WTC11 (cell line): ENCODE measurements around the gene TOR3A. TPM values are rescaled to one million over a fixed set of nuclear protein-coding genes. Genes with fewer than 3 reads are reported as not detected.

Experiments used
- ATAC-seq: fragments of 200-7000 bp; cut with Tn5 transposase; 2 replicates; pipeline ENCODE4 v1.10.0; 2021; ENCODE audit warnings: mild to moderate bottlenecking, moderate library complexity
- CTCF ChIA-PET: fragments of 300-600 bp; sonication (Branson Sonifier 250); formaldehyde crosslinking; loops from one replicate; lab custom pipeline; 2021; ENCODE audit warnings: antibody characterized with exemption; lab: Charles Lee
- POLR2A ChIA-PET: fragments of 350-600 bp; sonication (Branson Sonifier 250); formaldehyde crosslinking; loops from one replicate; lab custom pipeline; 2021; ENCODE audit warnings: antibody characterized with exemption; lab: Charles Lee
- DNase-seq: peaks from one replicate; pipeline ENCODE4 v3.0.0; 2021; ENCODE audit warnings: low spot score
- H3K27ac Mint-ChIP-seq: 2 replicates; pipeline ENCODE4 v1.8.0; 2021; ENCODE audit warnings: mixed read lengths
- H3K27me3 Mint-ChIP-seq: 2 replicates; pipeline ENCODE4 v1.8.0; 2021; ENCODE audit warnings: low read depth, mild to moderate bottlenecking, moderate library complexity, mixed read lengths
- H3K36me3 Mint-ChIP-seq: 2 replicates; pipeline ENCODE4 v1.8.0; 2021; ENCODE audit warnings: mixed read lengths
- H3K4me1 Mint-ChIP-seq: 2 replicates; pipeline ENCODE4 v1.8.0; 2022; ENCODE audit warnings: mixed read lengths
- H3K4me3 Mint-ChIP-seq: 2 replicates; pipeline ENCODE4 v1.8.0; 2021; ENCODE audit warnings: mild to moderate bottlenecking, moderate library complexity, mixed read lengths
- H3K9me3 Mint-ChIP-seq: 2 replicates; pipeline ENCODE4 v1.8.0; 2021; ENCODE audit warnings: mixed read lengths
- HMGA2 ChIP-seq: fragments of 250-450 bp; sonication (Bioruptor Pico); IDR thresholded peaks from 2 replicates; pipeline ENCODE4 v1.4.0; 2021; ENCODE audit warnings: mild to moderate bottlenecking, moderate library complexity
- IRF2 ChIP-seq: sonication (generic); formaldehyde crosslinking; IDR thresholded peaks from 2 replicates; pipeline ENCODE4 v1.8.0; 2022; ENCODE audit warnings: low read depth, missing genetic modification reagents, borderline replicate concordance
- NFATC4 ChIP-seq: fragments of 250-450 bp; sonication (Bioruptor Pico); IDR thresholded peaks from 2 replicates; pipeline ENCODE4 v1.9.0; 2021; ENCODE audit warnings: mild to moderate bottlenecking
- SOX15 ChIP-seq: fragments of 250-450 bp; sonication (Bioruptor Pico); IDR thresholded peaks from 2 replicates; pipeline ENCODE4 v1.9.0; 2021; ENCODE audit warnings: mild to moderate bottlenecking
- ZNF219 ChIP-seq: sonication (generic); formaldehyde crosslinking; IDR thresholded peaks from 2 replicates; pipeline ENCODE4 v1.8.0; 2023; ENCODE audit warnings: missing genetic modification reagents, mild to moderate bottlenecking, borderline replicate concordance
- ZNF232 ChIP-seq: sonication (generic); formaldehyde crosslinking; IDR thresholded peaks from 2 replicates; pipeline ENCODE4 v1.8.0; 2022; ENCODE audit warnings: mild to moderate bottlenecking, missing genetic modification reagents
- ZNF263 ChIP-seq: sonication (generic); formaldehyde crosslinking; IDR thresholded peaks from 2 replicates; pipeline ENCODE4 v1.8.1; 2022; ENCODE audit warnings: low read depth, mild to moderate bottlenecking, moderate library complexity, missing genetic modification reagents
- ZNF317 ChIP-seq: sonication (generic); formaldehyde crosslinking; IDR thresholded peaks from 2 replicates; pipeline ENCODE4 v1.8.1; 2023; ENCODE audit warnings: low read depth, mild to moderate bottlenecking, moderate library complexity, missing genetic modification reagents, borderline replicate concordance
- ZNF396 ChIP-seq: fragments of 250-450 bp; sonication (Bioruptor Pico); IDR thresholded peaks from 2 replicates; pipeline ENCODE4 v1.8.0; 2021; ENCODE audit warnings: mild to moderate bottlenecking, moderate library complexity, borderline replicate concordance
- ZNF671 ChIP-seq: fragments of 250-450 bp; sonication (Bioruptor Pico); IDR thresholded peaks from 2 replicates; pipeline ENCODE4 v1.8.0; 2021; ENCODE audit warnings: mild to moderate bottlenecking
- total RNA-seq: library from RNA; stranded (reverse); gene quantifications from 3 replicates; pipeline ENCODE4 v1.2.3, GENCODE V29; 2021
- TF ChIP-seq, protein P1 (sequence below): sonication (generic); formaldehyde crosslinking; IDR thresholded peaks from 2 replicates; pipeline ENCODE4 v1.8.1; 2023; ENCODE audit warnings: mild to moderate bottlenecking, missing genetic modification reagents, moderate library complexity
- TF ChIP-seq, protein P2 (sequence below): fragments of 250-450 bp; sonication (Bioruptor Pico); conservative IDR thresholded peaks from 2 replicates; pipeline ENCODE4 v1.9.0; 2021; ENCODE audit warnings: mild to moderate bottlenecking
- TF ChIP-seq, protein P3 (sequence below): sonication (generic); formaldehyde crosslinking; conservative IDR thresholded peaks from 2 replicates; pipeline ENCODE4 v1.8.1; 2023; ENCODE audit warnings: mild to moderate bottlenecking, low read depth, missing genetic modification reagents, moderate library complexity
- TF ChIP-seq, protein P4 (sequence below): fragments of 250-450 bp; sonication (Bioruptor Pico); IDR thresholded peaks from 2 replicates; pipeline ENCODE4 v1.9.0; 2021; ENCODE audit warnings: mild to moderate bottlenecking
- TF ChIP-seq, protein P5 (sequence below): fragments of 250-450 bp; sonication (Bioruptor Pico); IDR thresholded peaks from 2 replicates; pipeline ENCODE4 v2.1.2; 2022; ENCODE audit warnings: mild to moderate bottlenecking, moderate library complexity
- TF ChIP-seq, protein P6 (sequence below): sonication (generic); formaldehyde crosslinking; IDR thresholded peaks from 2 replicates; pipeline ENCODE4 v1.8.0; 2022; ENCODE audit warnings: missing genetic modification reagents

The TOR3A gene
- total RNA-seq, 1 experiment from 2014 or later = 20.5 TPM

DNA sequence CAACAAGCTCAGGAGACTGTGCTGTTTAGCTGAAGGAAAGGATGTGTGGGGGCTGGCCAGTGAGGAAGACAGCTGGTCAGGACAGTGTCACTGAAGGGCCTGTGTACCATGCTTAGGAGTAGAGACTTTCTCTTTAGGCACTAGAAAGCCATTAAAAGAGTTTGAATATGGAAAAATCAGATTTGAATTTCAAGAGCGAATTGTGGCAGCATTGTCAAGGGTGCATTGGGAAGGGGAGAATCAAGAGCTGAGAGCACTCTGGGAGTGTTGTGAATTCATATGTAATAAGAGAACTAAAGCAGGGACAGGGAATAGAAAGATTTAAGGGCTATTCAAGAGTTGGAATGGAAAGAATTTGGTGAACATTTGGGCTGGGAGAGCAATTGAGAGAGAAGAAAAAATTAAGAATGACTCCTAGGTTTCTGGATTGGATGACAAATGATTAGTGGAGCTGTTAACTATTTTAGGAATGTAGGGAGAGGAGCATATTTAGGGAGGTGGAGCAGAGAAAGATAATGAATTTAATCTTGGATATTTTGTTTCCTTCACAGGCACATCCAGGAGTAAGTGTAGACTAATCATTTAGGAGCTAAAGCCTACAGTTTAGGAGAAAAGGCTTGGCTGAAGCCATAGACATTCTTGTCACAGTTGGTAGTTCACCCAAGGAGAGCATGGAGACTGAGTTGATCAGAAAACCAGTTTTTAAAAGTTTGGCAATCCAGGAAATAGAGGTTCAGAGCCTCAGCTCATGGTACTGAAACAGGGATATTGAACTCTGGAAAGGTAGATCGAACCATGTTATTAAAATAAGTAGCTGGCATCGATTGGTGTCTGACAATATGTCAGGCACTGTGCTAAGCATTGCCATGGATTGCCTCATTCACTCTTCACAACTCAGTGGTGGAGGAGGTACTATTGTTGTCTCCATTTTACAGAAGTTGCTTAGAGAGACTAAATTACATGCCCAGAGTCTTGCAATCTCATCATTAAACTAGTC lies 23.1 kb upstream of the TOR3A start:
- peaks cover 30% of the 10 kb centered on the region for H3K36me3 Mint-ChIP-seq
- H3K9me3 Mint-ChIP-seq = peaks cover 16% of the 10 kb centered on the region
- DNase-seq = no peak
- peak overlapping the region; percentile 73 for H3K27ac Mint-ChIP-seq
- H3K4me1 Mint-ChIP-seq = peaks cover 18% of the 10 kb centered on the region
- ChIA-PET POLR2A (no interaction called here), CTCF (interaction anchor here (0.8 to 1.0 kb wide), 2 partner anchors 24 to 56 kb away, joined by 3 to 4 read pairs; no protein-coding TSS in a partner anchor)
- H3K4me3 Mint-ChIP-seq = no peak overlapping the region
- peak; percentile 52 for ATAC-seq
- TF ChIP-seq ZNF263 (CRISPR knock-in tag) = no peak
- TF ChIP-seq, protein P1, sequence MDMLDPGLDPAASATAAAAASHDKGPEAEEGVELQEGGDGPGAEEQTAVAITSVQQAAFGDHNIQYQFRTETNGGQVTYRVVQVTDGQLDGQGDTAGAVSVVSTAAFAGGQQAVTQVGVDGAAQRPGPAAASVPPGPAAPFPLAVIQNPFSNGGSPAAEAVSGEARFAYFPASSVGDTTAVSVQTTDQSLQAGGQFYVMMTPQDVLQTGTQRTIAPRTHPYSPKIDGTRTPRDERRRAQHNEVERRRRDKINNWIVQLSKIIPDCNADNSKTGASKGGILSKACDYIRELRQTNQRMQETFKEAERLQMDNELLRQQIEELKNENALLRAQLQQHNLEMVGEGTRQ = no peak
- TF ChIP-seq, protein P2, sequence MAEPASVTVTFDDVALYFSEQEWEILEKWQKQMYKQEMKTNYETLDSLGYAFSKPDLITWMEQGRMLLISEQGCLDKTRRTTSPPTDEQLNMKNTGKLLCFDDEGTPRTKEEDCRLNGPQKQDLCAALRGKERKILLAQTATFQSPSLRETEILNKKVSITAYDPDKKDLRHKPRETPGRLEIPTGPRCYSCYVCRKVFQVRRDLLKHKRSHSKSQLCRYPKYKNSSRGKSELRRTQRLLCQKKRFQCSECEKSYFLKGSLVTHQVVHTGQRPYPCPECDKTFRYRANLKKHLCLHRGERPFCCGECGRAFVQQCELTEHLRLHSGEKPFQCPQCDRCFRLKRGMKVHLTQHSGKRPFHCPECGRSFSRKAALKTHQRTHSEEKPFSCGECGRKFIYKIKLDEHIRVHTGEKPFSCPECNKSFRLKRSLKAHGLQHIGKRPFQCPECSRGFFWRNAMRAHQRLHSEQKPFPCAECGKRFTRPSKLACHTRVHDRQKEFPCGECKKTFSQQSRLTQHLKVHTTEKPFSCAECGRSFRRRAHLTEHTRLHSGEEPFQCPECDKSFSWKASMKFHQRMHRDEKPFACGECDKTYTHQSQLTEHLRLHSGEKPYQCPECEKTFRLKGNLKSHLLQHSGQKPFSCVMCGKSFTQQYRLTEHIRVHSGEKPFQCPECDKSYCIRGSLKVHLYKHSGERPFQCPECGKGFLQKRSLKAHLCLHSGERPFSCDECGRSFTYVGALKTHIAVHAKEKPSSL (CRISPR knock-in tag) = no peak
- TF ChIP-seq HMGA2 (CRISPR knock-in tag) = no peak
- TF ChIP-seq, protein P3, sequence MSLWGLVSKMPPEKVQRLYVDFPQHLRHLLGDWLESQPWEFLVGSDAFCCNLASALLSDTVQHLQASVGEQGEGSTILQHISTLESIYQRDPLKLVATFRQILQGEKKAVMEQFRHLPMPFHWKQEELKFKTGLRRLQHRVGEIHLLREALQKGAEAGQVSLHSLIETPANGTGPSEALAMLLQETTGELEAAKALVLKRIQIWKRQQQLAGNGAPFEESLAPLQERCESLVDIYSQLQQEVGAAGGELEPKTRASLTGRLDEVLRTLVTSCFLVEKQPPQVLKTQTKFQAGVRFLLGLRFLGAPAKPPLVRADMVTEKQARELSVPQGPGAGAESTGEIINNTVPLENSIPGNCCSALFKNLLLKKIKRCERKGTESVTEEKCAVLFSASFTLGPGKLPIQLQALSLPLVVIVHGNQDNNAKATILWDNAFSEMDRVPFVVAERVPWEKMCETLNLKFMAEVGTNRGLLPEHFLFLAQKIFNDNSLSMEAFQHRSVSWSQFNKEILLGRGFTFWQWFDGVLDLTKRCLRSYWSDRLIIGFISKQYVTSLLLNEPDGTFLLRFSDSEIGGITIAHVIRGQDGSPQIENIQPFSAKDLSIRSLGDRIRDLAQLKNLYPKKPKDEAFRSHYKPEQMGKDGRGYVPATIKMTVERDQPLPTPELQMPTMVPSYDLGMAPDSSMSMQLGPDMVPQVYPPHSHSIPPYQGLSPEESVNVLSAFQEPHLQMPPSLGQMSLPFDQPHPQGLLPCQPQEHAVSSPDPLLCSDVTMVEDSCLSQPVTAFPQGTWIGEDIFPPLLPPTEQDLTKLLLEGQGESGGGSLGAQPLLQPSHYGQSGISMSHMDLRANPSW (CRISPR knock-in tag) = no peak
- TF ChIP-seq, protein P4, sequence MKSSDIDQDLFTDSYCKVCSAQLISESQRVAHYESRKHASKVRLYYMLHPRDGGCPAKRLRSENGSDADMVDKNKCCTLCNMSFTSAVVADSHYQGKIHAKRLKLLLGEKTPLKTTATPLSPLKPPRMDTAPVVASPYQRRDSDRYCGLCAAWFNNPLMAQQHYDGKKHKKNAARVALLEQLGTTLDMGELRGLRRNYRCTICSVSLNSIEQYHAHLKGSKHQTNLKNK (CRISPR knock-in tag) = no peak
- H3K27me3 Mint-ChIP-seq = no peaks in the 10 kb centered on the region; the same call in 1 of the 2 replicates

DNA sequence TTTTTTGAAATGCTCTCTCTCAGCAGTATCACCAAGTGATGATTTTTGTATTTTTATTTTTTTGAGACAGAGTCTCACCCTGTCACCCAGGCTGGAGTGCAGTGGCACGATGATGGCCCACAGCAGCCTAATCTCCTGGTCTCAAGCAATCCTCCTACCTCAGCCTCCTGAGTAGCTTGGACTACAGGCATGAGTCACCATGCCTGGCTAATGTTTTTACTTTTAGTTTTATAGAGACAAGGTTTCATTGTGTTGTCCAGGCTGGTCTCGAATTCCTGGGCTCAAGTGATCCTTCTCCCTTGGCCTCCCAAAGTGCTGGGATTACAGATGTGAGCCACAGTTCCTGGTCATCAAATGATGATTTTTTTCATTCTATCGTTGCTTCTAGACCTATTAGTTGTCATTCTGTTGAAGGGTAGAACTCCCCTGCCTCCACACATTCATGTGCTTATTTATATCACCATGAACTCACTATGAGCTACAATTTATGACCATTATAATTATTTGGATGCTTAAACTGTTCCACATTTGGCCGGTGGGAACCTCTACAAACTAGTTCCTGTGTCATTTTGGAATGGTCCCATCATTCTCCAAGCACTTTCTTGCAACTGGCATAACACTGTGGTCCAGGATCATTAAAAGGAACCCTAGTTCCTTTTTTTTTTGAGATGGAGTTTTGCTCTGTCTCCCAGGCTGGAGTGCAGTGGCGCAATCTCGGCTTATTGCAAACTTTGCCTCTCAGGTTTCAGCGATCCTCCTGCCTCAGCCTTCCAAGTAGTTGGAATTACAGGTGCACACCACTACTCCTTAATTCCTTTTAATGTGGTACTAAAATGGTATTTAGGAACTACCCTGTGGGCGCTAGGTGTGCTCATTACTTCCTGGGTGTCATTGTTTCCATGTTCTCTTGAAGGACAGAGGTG lies 20.2 kb upstream of the TOR3A start:
- no peak for TF ChIP-seq SOX15 (CRISPR knock-in tag)
- no peak for TF ChIP-seq ZNF396
- no peak for TF ChIP-seq ZNF232
- TF ChIP-seq ZNF317 (CRISPR knock-in tag) = no peak
- Mint-ChIP-seq H3K4me1 (peaks cover 18% of the 10 kb centered on the region), H3K27ac (no peak overlapping the region), H3K36me3 (peaks cover 24% of the 10 kb centered on the region), H3K27me3 (no peaks in the 10 kb centered on the region), H3K9me3 (peaks cover 4% of the 10 kb centered on the region), H3K4me3 (no peak overlapping the region)
- ATAC-seq (no peak), DNase-seq (no peak)
- CTCF ChIA-PET = no interaction called here
- POLR2A ChIA-PET = no interaction called here

DNA sequence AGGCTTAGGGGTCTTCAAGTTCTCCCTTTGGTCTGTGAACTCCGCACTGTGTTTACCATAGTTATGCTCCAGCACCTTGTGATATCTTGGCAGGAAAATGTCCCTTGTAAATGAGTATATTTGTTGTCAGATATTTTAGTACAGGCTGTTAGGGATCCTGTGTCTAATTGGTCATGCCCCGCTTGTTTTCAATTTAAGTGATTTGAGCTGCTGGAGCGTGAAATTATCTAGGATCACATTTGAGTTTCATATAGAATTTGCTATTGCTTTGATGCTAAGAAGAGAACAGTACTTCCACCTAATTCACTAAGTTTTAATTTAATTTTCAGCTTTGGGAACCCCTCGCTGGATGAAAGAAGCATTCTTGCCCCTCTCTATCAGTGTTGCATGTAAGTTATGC lies 15.4 kb upstream of the TOR3A start:
- H3K4me3 Mint-ChIP-seq = no peak overlapping the region
- H3K36me3 Mint-ChIP-seq = peaks cover 21% of the 10 kb centered on the region
- DNase-seq = no peak
- no peak for ATAC-seq
- CTCF ChIA-PET = no interaction called here
- POLR2A ChIA-PET = no interaction called here
- no peaks in the 10 kb centered on the region for H3K27me3 Mint-ChIP-seq
- H3K27ac Mint-ChIP-seq = no peak overlapping the region
- H3K4me1 Mint-ChIP-seq = no peaks in the 10 kb centered on the region
- H3K9me3 Mint-ChIP-seq = no peaks in the 10 kb centered on the region
- no peak for TF ChIP-seq ZNF671 (CRISPR knock-in tag)
- no peak for TF ChIP-seq IRF2 (CRISPR knock-in tag)
- TF ChIP-seq, protein P5, sequence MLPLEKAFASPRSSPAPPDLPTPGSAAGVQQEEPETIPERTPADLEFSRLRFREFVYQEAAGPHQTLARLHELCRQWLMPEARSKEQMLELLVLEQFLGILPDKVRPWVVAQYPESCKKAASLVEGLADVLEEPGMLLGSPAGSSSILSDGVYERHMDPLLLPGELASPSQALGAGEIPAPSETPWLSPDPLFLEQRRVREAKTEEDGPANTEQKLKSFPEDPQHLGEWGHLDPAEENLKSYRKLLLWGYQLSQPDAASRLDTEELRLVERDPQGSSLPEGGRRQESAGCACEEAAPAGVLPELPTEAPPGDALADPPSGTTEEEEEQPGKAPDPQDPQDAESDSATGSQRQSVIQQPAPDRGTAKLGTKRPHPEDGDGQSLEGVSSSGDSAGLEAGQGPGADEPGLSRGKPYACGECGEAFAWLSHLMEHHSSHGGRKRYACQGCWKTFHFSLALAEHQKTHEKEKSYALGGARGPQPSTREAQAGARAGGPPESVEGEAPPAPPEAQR (CRISPR knock-in tag) = no peak
- TF ChIP-seq ZNF219 = no peak
- no peak for TF ChIP-seq NFATC4 (CRISPR knock-in tag)
- TF ChIP-seq, protein P6, sequence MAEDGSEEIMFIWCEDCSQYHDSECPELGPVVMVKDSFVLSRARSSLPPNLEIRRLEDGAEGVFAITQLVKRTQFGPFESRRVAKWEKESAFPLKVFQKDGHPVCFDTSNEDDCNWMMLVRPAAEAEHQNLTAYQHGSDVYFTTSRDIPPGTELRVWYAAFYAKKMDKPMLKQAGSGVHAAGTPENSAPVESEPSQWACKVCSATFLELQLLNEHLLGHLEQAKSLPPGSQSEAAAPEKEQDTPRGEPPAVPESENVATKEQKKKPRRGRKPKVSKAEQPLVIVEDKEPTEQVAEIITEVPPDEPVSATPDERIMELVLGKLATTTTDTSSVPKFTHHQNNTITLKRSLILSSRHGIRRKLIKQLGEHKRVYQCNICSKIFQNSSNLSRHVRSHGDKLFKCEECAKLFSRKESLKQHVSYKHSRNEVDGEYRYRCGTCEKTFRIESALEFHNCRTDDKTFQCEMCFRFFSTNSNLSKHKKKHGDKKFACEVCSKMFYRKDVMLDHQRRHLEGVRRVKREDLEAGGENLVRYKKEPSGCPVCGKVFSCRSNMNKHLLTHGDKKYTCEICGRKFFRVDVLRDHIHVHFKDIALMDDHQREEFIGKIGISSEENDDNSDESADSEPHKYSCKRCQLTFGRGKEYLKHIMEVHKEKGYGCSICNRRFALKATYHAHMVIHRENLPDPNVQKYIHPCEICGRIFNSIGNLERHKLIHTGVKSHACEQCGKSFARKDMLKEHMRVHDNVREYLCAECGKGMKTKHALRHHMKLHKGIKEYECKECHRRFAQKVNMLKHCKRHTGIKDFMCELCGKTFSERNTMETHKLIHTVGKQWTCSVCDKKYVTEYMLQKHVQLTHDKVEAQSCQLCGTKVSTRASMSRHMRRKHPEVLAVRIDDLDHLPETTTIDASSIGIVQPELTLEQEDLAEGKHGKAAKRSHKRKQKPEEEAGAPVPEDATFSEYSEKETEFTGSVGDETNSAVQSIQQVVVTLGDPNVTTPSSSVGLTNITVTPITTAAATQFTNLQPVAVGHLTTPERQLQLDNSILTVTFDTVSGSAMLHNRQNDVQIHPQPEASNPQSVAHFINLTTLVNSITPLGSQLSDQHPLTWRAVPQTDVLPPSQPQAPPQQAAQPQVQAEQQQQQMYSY (CRISPR knock-in tag) = no peak
